IMR-90 (cell line): ENCODE measurements around the gene TPST1. TPM values are rescaled to one million over a fixed set of nuclear protein-coding genes. Genes with fewer than 3 reads are reported as not detected.
A peak's percentile ranks its signal among the peaks of the same experiment; 100 is the strongest.

Experiments used
- ATAC-seq: fragments of 200-7000 bp; cut with Tn5 transposase; 2 replicates; pipeline ENCODE4 v1.9.1; 2020; ENCODE audit warnings: low read depth, mild to moderate bottlenecking, moderate library complexity
- BruUV-seq: library from RNA; stranded (reverse); fragments of 400-500 nt; replicated peaks from 2 replicates; lab custom pipeline; 2021; lab: Mats Ljungman, UMichigan
- CTCF ChIA-PET: fragments of 300-600 bp; formaldehyde crosslinking; extraction: SDS; loops from one replicate; lab custom pipeline; 2021; ENCODE audit warnings: antibody characterized with exemption; lab: Yijun Ruan, JAX
- POLR2A ChIA-PET: fragments of 300-600 bp; sonication (Branson Sonifier 250); formaldehyde crosslinking; loops from one replicate; lab custom pipeline; 2022; ENCODE audit warnings: antibody characterized with exemption; ENCODE audit not compliant: unreplicated experiment; lab: Charles Lee
- DNase-seq: peaks from one replicate; pipeline ENCODE4 v3.0.0; 2013
- H2AFZ ChIP-seq: replicated peaks from 2 replicates; pipeline ENCODE3; 2013; ENCODE audit warnings: low read length, mild to moderate bottlenecking; ENCODE audit not compliant: poor library complexity
- H2AK5ac ChIP-seq: 2 replicates; pipeline ENCODE4 v1.6.1; 2013; ENCODE audit warnings: low read depth, low read length, inconsistent platforms
- H2AK9ac ChIP-seq: replicated peaks from 2 replicates; pipeline ENCODE3; 2013; ENCODE audit warnings: mild to moderate bottlenecking, low read depth, low read length, moderate library complexity; ENCODE audit not compliant: poor library complexity
- H2BK120ac ChIP-seq: 2 replicates; pipeline ENCODE4 v1.6.1; 2013; ENCODE audit warnings: low read depth, low read length, inconsistent platforms
- H2BK15ac ChIP-seq: 3 replicates; pipeline ENCODE4 v1.6.1; 2013; ENCODE audit warnings: low read depth, low read length, inconsistent platforms
- H2BK20ac ChIP-seq: 2 replicates; pipeline ENCODE4 v1.6.1; 2013; ENCODE audit warnings: low read depth, mild to moderate bottlenecking, inconsistent platforms, low read length, moderate library complexity
- H2BK5ac ChIP-seq: 2 replicates; pipeline ENCODE4 v1.6.1; 2013; ENCODE audit warnings: mild to moderate bottlenecking, low read depth, low read length, inconsistent platforms; ENCODE audit not compliant: poor library complexity, severe bottlenecking
- H3K14ac ChIP-seq: replicated peaks from 2 replicates; pipeline ENCODE4 v1.6.1; 2013; ENCODE audit warnings: low read depth, low read length, inconsistent platforms
- H3K18ac ChIP-seq: 2 replicates; pipeline ENCODE4 v1.6.1; 2013; ENCODE audit warnings: low read depth, low read length, control low read depth
- H3K23ac ChIP-seq: 2 replicates; pipeline ENCODE4 v1.6.1; 2013; ENCODE audit warnings: low read depth, low read length, inconsistent platforms
- H3K27ac ChIP-seq: 2 replicates; pipeline ENCODE4 v1.5.1; 2013; ENCODE audit warnings: mild to moderate bottlenecking, control low read depth, low read length; ENCODE audit not compliant: insufficient read depth
- H3K27me3 ChIP-seq: 2 replicates; pipeline ENCODE4 v1.6.1; 2013; ENCODE audit warnings: low read length; ENCODE audit not compliant: control insufficient read depth, insufficient read depth
- H3K36me3 ChIP-seq: 2 replicates; pipeline ENCODE4 v1.6.1; 2013; ENCODE audit warnings: low read length, mixed read lengths; ENCODE audit not compliant: control insufficient read depth, insufficient read depth
- H3K4ac ChIP-seq: 2 replicates; pipeline ENCODE4 v1.6.1; 2013; ENCODE audit warnings: low read depth, low read length, inconsistent platforms
- H3K4me1 ChIP-seq: 2 replicates; pipeline ENCODE4 v1.6.1; 2013; ENCODE audit warnings: low read length, mixed read lengths; ENCODE audit not compliant: control insufficient read depth, insufficient read depth
- H3K4me2 ChIP-seq: 2 replicates; pipeline ENCODE4 v1.6.1; 2013; ENCODE audit warnings: low read depth, mild to moderate bottlenecking, control low read depth, low read length, moderate library complexity
- H3K4me3 ChIP-seq: 2 replicates; pipeline ENCODE4 v1.5.1; 2013; ENCODE audit warnings: low read depth, mild to moderate bottlenecking, control low read depth, low read length, moderate library complexity; ENCODE audit not compliant: insufficient read depth
- H3K56ac ChIP-seq: 2 replicates; pipeline ENCODE4 v1.6.1; 2013; ENCODE audit warnings: low read length, inconsistent platforms; ENCODE audit not compliant: insufficient read depth; ENCODE audit errors: extremely low read depth
- H3K79me1 ChIP-seq, 2 experiments: 2 replicates each; pipeline ENCODE4 v1.6.1; 2013; ENCODE audit warnings: low read length in 2 of 2, inconsistent platforms in 1 of 2, low read depth in 1 of 2
- H3K9ac ChIP-seq: 2 replicates; pipeline ENCODE4 v1.6.1; 2013; ENCODE audit warnings: low read depth, low read length, control low read depth
- H3K9me1 ChIP-seq: 2 replicates; pipeline ENCODE4 v1.6.1; 2013; ENCODE audit warnings: low read length, inconsistent platforms; ENCODE audit not compliant: insufficient read depth
- H3K9me3 ChIP-seq: 2 replicates; pipeline ENCODE4 v1.6.1; 2013; ENCODE audit warnings: low read length; ENCODE audit not compliant: control insufficient read depth, insufficient read depth
- H4K20me1 ChIP-seq: 2 replicates; pipeline ENCODE4 v1.6.1; 2013; ENCODE audit warnings: low read length, inconsistent platforms; ENCODE audit not compliant: insufficient read depth
- H4K5ac ChIP-seq: 2 replicates; pipeline ENCODE4 v1.6.1; 2013; ENCODE audit warnings: mild to moderate bottlenecking, low read depth, low read length, control low read depth
- H4K8ac ChIP-seq, 2 experiments: 2 replicates each; pipeline ENCODE4 v1.6.1; 2013; ENCODE audit warnings: low read depth in 2 of 2, low read length in 2 of 2, control low read depth in 1 of 2, inconsistent platforms in 1 of 2
- H4K91ac ChIP-seq: 2 replicates; pipeline ENCODE4 v1.6.1; 2013; ENCODE audit warnings: low read depth, low read length, inconsistent platforms; ENCODE audit not compliant: insufficient read depth
- CEBPB ChIP-seq: IDR thresholded peaks from 2 replicates; pipeline ENCODE4 v1.6.1; 2012; ENCODE audit warnings: low read depth, low read length, improper control_type of control experiment
- FOS ChIP-seq: fragments of 150-350 bp; IDR thresholded peaks from 2 replicates; pipeline ENCODE4 v1.6.1; 2016; ENCODE audit warnings: low read depth, low read length
- MAZ ChIP-seq: IDR thresholded peaks from 2 replicates; pipeline ENCODE4 v1.6.1; 2012; ENCODE audit warnings: low read depth, mild to moderate bottlenecking, low read length, improper control_type of control experiment, moderate library complexity, borderline replicate concordance
- POLR2A ChIP-seq: IDR thresholded peaks from 2 replicates; pipeline ENCODE4 v1.6.1; 2012; ENCODE audit warnings: mild to moderate bottlenecking, low read depth, low read length
- RAD21 ChIP-seq: IDR thresholded peaks from 2 replicates; pipeline ENCODE4 v1.6.1; 2012; ENCODE audit warnings: low read length, improper control_type of control experiment
- RCOR1 ChIP-seq: IDR thresholded peaks from 2 replicates; pipeline ENCODE4 v1.6.1; 2012; ENCODE audit warnings: mild to moderate bottlenecking, low read length, improper control_type of control experiment; ENCODE audit not compliant: insufficient replicate concordance
- WGBS, 2 experiments: methylation state at CpG; one replicate each; pipeline versions ENCODE4 v1.1.5 to v1.1.7; 2013; ENCODE audit warnings: missing lambda C conversion rate in 2 of 2; ENCODE audit not compliant: insufficient read length in 1 of 2; ENCODE audit errors: extremely low coverage in 2 of 2; 5-methylcytosine and 5-hydroxymethylcytosine counted together
- dilution Hi-C: fragments of 300-500 bp; cut with HindIII; formaldehyde crosslinking; loops from one replicate; pipeline ENCODE4 v1.14.3; 2018; ENCODE audit warnings: low sequenced_read_pairs; ENCODE audit not compliant: unreplicated experiment
- in situ Hi-C: fragments of 300-500 bp; cut with MboI; formaldehyde crosslinking; loops from 3 replicates; pipeline ENCODE4 v1.14.3; 2019; ENCODE audit warnings: low sequenced_read_pairs, inconsistent platforms, mixed read lengths
- intact Hi-C: fragments of 100-400 bp; cut with micrococcal nuclease; formaldehyde crosslinking; loops from 2 replicates; pipeline ENCODE4 v1.10.0; 2022
- polyA plus RNA-seq, 3 experiments: library from polyadenylated mRNA; depleted of rRNA; stranded (reverse); fragments of >200 nt; gene quantifications; 2 replicates each; pipeline ENCODE4 v1.2.3, GENCODE V29; 2012; ENCODE audit warnings: low replicate concordance in 1 of 3
- total RNA-seq: library from RNA; depleted of rRNA; stranded (reverse); fragments of >200 nt; gene quantifications from 2 replicates; pipeline ENCODE4 v1.2.3, GENCODE V29; 2012
- TF ChIP-seq, protein P1 (sequence below): conservative IDR thresholded peaks from 2 replicates; pipeline ENCODE4 v1.5.1; 2012; ENCODE audit warnings: mild to moderate bottlenecking, low read depth, low read length, improper control_type of control experiment
- TF ChIP-seq, protein P2 (sequence below): fragments of 150-350 bp; IDR thresholded peaks from 2 replicates; pipeline ENCODE4 v1.6.1; 2017; ENCODE audit warnings: mild to moderate bottlenecking, antibody characterized with exemption, low read length, low read depth

Gene TPST1
- total and polyA plus RNA-seq, 2 of the 4 experiments (the other 2 are of a cell fraction), result 37.7 to 58.6 TPM

DNA sequence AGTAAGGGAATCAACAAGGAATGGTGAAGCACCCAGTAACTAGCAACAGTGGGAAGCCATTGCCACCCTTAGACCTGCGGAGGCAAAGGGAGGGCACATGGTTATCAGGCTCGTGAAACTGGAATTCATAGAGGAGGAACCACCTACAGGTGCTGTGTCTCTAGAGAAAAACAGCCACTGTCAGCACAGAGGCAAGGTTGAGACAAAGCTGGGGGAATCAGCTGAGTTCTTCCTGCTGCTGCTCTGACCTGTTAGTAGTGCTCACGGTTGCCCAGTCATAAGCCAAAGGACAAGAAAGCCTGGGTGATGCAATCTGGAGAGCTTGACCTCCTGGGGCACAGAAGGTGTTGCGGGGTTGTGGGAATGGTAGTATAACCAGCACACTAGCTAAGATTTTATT is 110.1 kb downstream of the TPST1 start:
- intact Hi-C loops, result no loop called here
- POLR2A ChIA-PET, result no interaction called here

More for the DNA sequence above, 110.1 kb downstream of the TPST1 start:
- Histone ChIP-seq H3K79me1 (peaks cover 6 to 34% of the 10 kb centered on the region in 2 experiments; a peak in 3 of 4 replicates), H3K27me3 (no peaks in the 10 kb centered on the region), H4K91ac (peak overlapping the region; percentile 21; the same call in 1 of the 2 replicates), H3K18ac (no peak overlapping the region), H3K9me1 (peaks cover 3% of the 10 kb centered on the region), H2AK5ac (no peak overlapping the region), H3K56ac (no peak overlapping the region), H3K36me3 (0 out of 2 replicates have a peak, but pooled peaks cover 3% of the 10 kb centered on the region), H4K5ac (no peak overlapping the region), H2AFZ (peak overlapping the region; percentile 37), H2BK15ac (no peak overlapping the region), H2BK20ac (no peak overlapping the region), H2BK120ac (no peak overlapping the region), H3K27ac (no peak overlapping the region), H3K23ac (peak overlapping the region; percentile 68; the same call in 1 of the 2 replicates), H3K14ac (no peak overlapping the region), H2AK9ac (no peak overlapping the region), H4K8ac (0 out of 4 replicates have a peak overlapping the region, but pooled peaks of 1 of the 2 experiments have one; percentile 45), H3K4me1 (peaks cover 3% of the 10 kb centered on the region; the same call in 1 of the 2 replicates), H3K9ac (no peak overlapping the region), H2BK5ac (no peak overlapping the region), H3K4me3 (no peak overlapping the region), H3K4me2 (no peak overlapping the region), H3K4ac (peak overlapping the region; percentile 30), H3K9me3 (no peaks in the 10 kb centered on the region), H4K20me1 (peaks cover 4% of the 10 kb centered on the region)
- WGBS, 2 experiments, result 50% methylated on average over 2 of the region's 4 CpGs; no CpG with 5 or more reads in 1 of the 2 experiments
- DNase-seq (no peak), ATAC-seq (no peak)
- no peak for TF ChIP-seq RCOR1
- TF ChIP-seq, protein P1, sequence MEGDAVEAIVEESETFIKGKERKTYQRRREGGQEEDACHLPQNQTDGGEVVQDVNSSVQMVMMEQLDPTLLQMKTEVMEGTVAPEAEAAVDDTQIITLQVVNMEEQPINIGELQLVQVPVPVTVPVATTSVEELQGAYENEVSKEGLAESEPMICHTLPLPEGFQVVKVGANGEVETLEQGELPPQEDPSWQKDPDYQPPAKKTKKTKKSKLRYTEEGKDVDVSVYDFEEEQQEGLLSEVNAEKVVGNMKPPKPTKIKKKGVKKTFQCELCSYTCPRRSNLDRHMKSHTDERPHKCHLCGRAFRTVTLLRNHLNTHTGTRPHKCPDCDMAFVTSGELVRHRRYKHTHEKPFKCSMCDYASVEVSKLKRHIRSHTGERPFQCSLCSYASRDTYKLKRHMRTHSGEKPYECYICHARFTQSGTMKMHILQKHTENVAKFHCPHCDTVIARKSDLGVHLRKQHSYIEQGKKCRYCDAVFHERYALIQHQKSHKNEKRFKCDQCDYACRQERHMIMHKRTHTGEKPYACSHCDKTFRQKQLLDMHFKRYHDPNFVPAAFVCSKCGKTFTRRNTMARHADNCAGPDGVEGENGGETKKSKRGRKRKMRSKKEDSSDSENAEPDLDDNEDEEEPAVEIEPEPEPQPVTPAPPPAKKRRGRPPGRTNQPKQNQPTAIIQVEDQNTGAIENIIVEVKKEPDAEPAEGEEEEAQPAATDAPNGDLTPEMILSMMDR, result no peak
- TF ChIP-seq FOS, result no peak
- TF ChIP-seq CEBPB, result 0 out of 2 replicates have a peak, but pooled peaks have one; percentile 11
- TF ChIP-seq RAD21, result no peak
- TF ChIP-seq POLR2A, result no peak
- TF ChIP-seq MAZ, result no peak
- TF ChIP-seq, protein P2, sequence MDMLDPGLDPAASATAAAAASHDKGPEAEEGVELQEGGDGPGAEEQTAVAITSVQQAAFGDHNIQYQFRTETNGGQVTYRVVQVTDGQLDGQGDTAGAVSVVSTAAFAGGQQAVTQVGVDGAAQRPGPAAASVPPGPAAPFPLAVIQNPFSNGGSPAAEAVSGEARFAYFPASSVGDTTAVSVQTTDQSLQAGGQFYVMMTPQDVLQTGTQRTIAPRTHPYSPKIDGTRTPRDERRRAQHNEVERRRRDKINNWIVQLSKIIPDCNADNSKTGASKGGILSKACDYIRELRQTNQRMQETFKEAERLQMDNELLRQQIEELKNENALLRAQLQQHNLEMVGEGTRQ, result no peak
- no TSS peak for BruUV-seq
- in situ Hi-C loops (no loop called here), dilution Hi-C loops (no loop called here)
- CTCF ChIA-PET, result no interaction called here
